Measurements from ENCODE around the gene RELB. TPM values are rescaled to one million over a fixed set of nuclear protein-coding genes. Genes with fewer than 3 reads are reported as not detected.
"Not testable (repeated sequence)": the region's sequence is repeated elsewhere in the genome, so short reads cannot be mapped to it uniquely, and the experiment has no call there.

RELB gene
- total RNA-seq, 5 donors from 2014 or later (not counting 1 experiment from before 2014, with no cell fraction given) = 29.4 to 65.5 (median 40.4) TPM

DNA sequence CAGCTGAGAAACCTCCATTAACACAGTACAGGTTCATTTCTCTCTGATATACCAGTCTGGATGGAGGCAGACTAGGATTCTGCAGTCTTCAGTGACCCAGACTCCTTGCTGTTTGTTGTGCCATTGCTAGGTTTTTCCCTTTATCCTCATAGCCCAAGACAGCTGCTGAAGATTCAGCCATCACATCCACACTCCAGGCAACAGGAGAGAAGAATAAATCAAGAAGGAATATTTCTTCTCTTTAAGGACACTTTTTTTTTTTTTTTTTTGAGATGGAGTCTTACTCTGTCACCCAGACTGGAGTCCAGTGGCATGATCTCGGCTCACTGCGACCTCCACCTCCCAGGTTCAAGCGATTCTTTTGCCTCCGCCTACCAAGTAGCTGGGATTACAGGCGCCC is 31.8 kb upstream of the RELB start:
- H3K27ac ChIP-seq (ENCODE audit: low read length) = no peak overlapping the region
- CTCF ChIA-PET = interaction anchor here in 1 of 2 donors (0.6 kb wide), 1 partner anchor 14 kb away, joined by 5 read pairs; no protein-coding TSS in a partner anchor
- H3K4me3 ChIP-seq (ENCODE audit: control insufficient read depth in 1 of 2, extremely low read depth in 1 of 2, low read length in 1 of 2) = no peak overlapping the region
- no peak for DNase-seq
- Mint-ChIP-seq H3K9me3 (no peaks in the 10 kb centered on the region), H3K36me3 (peaks cover 26% of the 10 kb centered on the region), H3K27ac (no peak overlapping the region), H3K27me3 (no peaks in the 10 kb centered on the region), H3K4me3 (no peak overlapping the region), H3K4me1 (peaks cover 2 to 7% (median 4%) of the 10 kb centered on the region in 3 donors)
- no peak for ATAC-seq (replicated peaks in 1 of 4)
- POLR2A ChIA-PET = no interaction called here
- no peaks in the 10 kb centered on the region for H3K4me1 ChIP-seq (ENCODE audit: control insufficient read depth in 1 of 2, extremely low read depth in 1 of 2, insufficient read depth in 2 of 2, low read length in 2 of 2)
- H3K27me3 ChIP-seq (replicated peaks in 1 of 2; ENCODE audit: control insufficient read depth in 2 of 2, extremely low read depth in 1 of 2, insufficient read depth in 2 of 2, low read length in 1 of 2) = no peaks in the 10 kb centered on the region
- H3K36me3 ChIP-seq (ENCODE audit: control insufficient read depth in 2 of 2, extremely low read depth in 1 of 2, insufficient read depth in 1 of 2, low read length in 1 of 2) = peaks cover 8 to 41% of the 10 kb centered on the region in 2 donors
- WGBS (ENCODE audit: insufficient coverage) = no CpG with 5 or more reads among the region's 5 CpGs
- H3K9me3 ChIP-seq = no peaks in the 10 kb centered on the region

DNA sequence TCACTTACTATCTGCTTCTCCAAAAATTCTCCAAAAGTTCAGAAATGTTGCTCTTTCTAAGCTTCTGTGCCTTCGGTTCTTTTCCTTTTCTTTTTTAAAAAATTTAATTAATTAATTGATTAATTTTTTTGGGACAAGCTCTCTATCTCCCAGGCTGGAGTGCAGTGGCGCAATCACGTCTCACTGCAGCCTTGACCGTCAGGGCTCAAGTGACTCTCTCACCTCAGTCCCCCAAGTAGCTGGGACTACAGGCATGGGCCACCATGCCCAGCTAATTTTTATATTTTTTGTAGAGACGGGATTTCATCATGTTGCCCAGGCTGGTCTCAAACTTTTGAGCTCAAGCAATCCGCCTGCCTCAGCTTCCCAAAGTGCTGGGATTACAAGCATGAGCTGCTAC is 29.8 kb upstream of the RELB start:
- H3K27me3 Mint-ChIP-seq; ATAC-seq (replicated peaks in 1 of 4); H3K27ac Mint-ChIP-seq; H3K9me3 ChIP-seq; H3K27me3 ChIP-seq (replicated peaks in 1 of 2; ENCODE audit: control insufficient read depth in 2 of 2, extremely low read depth in 1 of 2, insufficient read depth in 2 of 2, low read length in 1 of 2); H3K9me3 Mint-ChIP-seq; H3K4me1 Mint-ChIP-seq; H3K4me1 ChIP-seq (ENCODE audit: control insufficient read depth in 1 of 2, extremely low read depth in 1 of 2, insufficient read depth in 2 of 2, low read length in 2 of 2); H3K4me3 ChIP-seq (ENCODE audit: control insufficient read depth in 1 of 2, extremely low read depth in 1 of 2, low read length in 1 of 2); H3K4me3 Mint-ChIP-seq; DNase-seq; H3K27ac ChIP-seq (ENCODE audit: low read length): not testable (repeated sequence)
- H3K36me3 Mint-ChIP-seq = peaks cover 28% of the 10 kb centered on the region
- POLR2A ChIA-PET = interaction anchor here (0.6 to 0.7 kb wide), 3 partner anchors 10 to 85 kb away, joined by 3 to 7 read pairs (median 4); no protein-coding TSS in a partner anchor
- CTCF ChIA-PET = interaction anchor here in 1 of 2 donors (0.6 to 0.7 kb wide), 3 partner anchors 17 to 1798 kb away, joined by 3 to 6 read pairs (median 4); no protein-coding TSS in a partner anchor
- peaks cover 23 to 52% of the 10 kb centered on the region in 2 donors for H3K36me3 ChIP-seq (ENCODE audit: control insufficient read depth in 2 of 2, extremely low read depth in 1 of 2, insufficient read depth in 1 of 2, low read length in 1 of 2)
- 73% methylated on average over 3 of the region's 6 CpGs for WGBS (ENCODE audit: insufficient coverage)

DNA sequence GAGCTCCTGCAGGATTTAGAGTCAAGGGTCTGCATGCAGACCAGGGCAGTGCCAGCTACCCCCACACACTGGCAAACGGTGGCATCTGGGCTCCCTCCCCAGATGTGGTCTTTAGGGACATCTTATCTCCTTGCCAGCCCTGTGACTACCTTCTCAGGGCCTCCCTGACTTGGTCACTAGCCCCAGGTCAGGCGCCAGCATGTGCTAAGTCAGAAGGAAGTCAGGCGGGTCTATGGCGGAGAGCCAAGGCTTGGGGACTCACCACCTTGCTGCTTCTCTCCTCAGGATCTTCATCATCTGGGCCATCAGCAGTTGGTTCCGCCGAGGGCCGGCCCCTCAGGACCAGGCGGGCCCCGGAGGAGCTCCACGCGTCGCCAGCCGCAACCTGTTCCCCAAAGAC is 28.5 kb upstream of the RELB start:
- Histone ChIP-seq H3K4me3 (ENCODE audit: control insufficient read depth in 1 of 2, extremely low read depth in 1 of 2, low read length in 1 of 2) (no peak overlapping the region), H3K27me3 (replicated peaks in 1 of 2; ENCODE audit: control insufficient read depth in 2 of 2, extremely low read depth in 1 of 2, insufficient read depth in 2 of 2, low read length in 1 of 2) (no peaks in the 10 kb centered on the region), H3K36me3 (ENCODE audit: control insufficient read depth in 2 of 2, extremely low read depth in 1 of 2, insufficient read depth in 1 of 2, low read length in 1 of 2) (peaks cover 34 to 60% of the 10 kb centered on the region in 2 donors), H3K27ac (ENCODE audit: low read length) (no peak overlapping the region), H3K9me3 (no peaks in the 10 kb centered on the region), H3K4me1 (ENCODE audit: control insufficient read depth in 1 of 2, extremely low read depth in 1 of 2, insufficient read depth in 2 of 2, low read length in 2 of 2) (no peaks in the 10 kb centered on the region)
- H3K4me3 Mint-ChIP-seq = no peak overlapping the region
- 92% methylated on average over 13 of the region's 13 CpGs for WGBS (ENCODE audit: insufficient coverage)
- ChIA-PET CTCF (no interaction called here), POLR2A (no interaction called here)
- no peaks in the 10 kb centered on the region for H3K9me3 Mint-ChIP-seq
- ATAC-seq (replicated peaks in 1 of 4) = no peak
- H3K27ac Mint-ChIP-seq = no peak overlapping the region
- no peaks in the 10 kb centered on the region for H3K27me3 Mint-ChIP-seq
- H3K4me1 Mint-ChIP-seq = peaks cover 2 to 4% (median 3%) of the 10 kb centered on the region in 3 donors
- H3K36me3 Mint-ChIP-seq = peaks cover 37% of the 10 kb centered on the region
- no peak for DNase-seq

DNA sequence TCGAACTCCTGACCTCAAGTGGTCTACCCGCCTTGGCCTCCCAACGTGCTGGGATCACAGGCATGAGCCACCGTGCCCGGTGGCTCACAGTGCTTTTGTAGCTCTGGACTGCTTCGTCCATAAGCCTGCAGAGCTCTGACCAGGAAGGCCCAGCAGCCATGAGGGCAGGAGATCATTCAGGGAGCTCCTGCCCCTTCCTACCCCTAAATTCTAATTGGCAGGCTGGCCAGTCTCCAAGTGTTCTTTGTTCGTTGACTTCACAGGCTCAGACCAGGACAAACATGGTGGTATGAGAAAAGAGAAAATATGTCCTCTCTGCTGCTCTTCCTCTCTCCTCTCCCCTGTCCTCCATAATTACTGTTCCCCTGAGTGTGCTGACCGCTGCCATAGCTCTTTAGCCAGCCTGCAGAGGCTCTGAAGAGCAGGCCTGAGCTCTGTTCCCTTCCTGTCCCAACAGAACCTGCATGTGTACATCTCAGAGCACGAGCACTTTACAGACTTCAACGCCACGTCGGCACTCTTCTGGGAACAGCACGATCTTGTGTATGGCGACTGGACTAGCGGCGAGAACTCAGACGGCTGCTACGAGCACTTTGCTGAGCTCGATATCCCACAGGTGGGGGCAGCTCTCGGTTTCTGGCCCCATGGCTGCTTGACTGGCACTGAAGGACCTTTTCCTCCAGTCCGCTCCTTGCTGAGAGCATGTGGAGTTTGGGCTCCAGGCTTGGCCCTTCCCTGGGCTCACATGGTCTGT is 27.1 kb upstream of the RELB start:
- Histone ChIP-seq H3K4me3 (ENCODE audit: control insufficient read depth in 1 of 2, extremely low read depth in 1 of 2, low read length in 1 of 2) (no peak overlapping the region), H3K4me1 (ENCODE audit: control insufficient read depth in 1 of 2, extremely low read depth in 1 of 2, insufficient read depth in 2 of 2, low read length in 2 of 2) (no peaks in the 10 kb centered on the region), H3K36me3 (ENCODE audit: control insufficient read depth in 2 of 2, extremely low read depth in 1 of 2, insufficient read depth in 1 of 2, low read length in 1 of 2) (peaks cover 30 to 65% of the 10 kb centered on the region in 2 donors), H3K27me3 (replicated peaks in 1 of 2; ENCODE audit: control insufficient read depth in 2 of 2, extremely low read depth in 1 of 2, insufficient read depth in 2 of 2, low read length in 1 of 2) (no peaks in the 10 kb centered on the region), H3K27ac (ENCODE audit: low read length) (no peak overlapping the region), H3K9me3 (no peaks in the 10 kb centered on the region)
- Mint-ChIP-seq H3K9me3 (no peaks in the 10 kb centered on the region), H3K4me3 (no peak overlapping the region), H3K27ac (no peak overlapping the region), H3K27me3 (no peaks in the 10 kb centered on the region), H3K36me3 (peaks cover 33% of the 10 kb centered on the region), H3K4me1 (peaks cover 0 to 2% (median 0%) of the 10 kb centered on the region in 3 donors)
- CTCF ChIA-PET = interaction anchor here in 1 of 2 donors (1.5 kb wide), 1 partner anchor 11 kb away, joined by 4 read pairs; no protein-coding TSS in a partner anchor
- POLR2A ChIA-PET = interaction anchor here in 1 of 2 donors (0.5 kb wide), 1 partner anchor 1554 kb away, joined by 4 read pairs; no protein-coding TSS in a partner anchor
- no peak for DNase-seq
- 96% methylated on average over 18 of the region's 21 CpGs for WGBS (ENCODE audit: insufficient coverage)
- no peak for ATAC-seq (replicated peaks in 1 of 4)

DNA sequence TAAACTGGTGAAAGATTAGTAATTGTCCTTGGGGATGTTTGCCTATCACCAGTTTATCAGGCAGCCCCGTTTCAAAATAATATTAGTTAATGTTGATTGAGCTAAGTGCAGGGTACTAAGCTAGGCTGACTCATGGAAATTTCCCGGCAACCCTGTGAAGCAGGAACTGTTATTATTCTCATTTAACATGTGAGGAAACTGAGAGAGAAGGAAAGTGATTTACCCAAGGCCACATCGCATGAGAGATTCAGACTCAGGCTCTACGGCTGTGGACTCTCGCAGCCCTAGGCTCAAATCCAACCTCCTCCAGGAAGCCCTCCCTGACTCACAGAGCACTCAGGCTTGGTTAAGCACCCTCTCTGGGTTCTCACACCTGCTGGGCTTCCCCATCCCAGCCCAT is 26.4 kb upstream of the RELB start:
- peaks cover 30 to 69% of the 10 kb centered on the region in 2 donors for H3K36me3 ChIP-seq (ENCODE audit: control insufficient read depth in 2 of 2, extremely low read depth in 1 of 2, insufficient read depth in 1 of 2, low read length in 1 of 2)
- H3K27ac Mint-ChIP-seq = no peak overlapping the region
- H3K36me3 Mint-ChIP-seq = peaks cover 39% of the 10 kb centered on the region
- DNase-seq = no peak
- no peak overlapping the region for H3K27ac ChIP-seq (ENCODE audit: low read length)
- POLR2A ChIA-PET = interaction anchor here in 1 of 2 donors (0.5 to 0.6 kb wide), 2 partner anchors 93 to 1555 kb away, joined by 4 to 5 read pairs; no protein-coding TSS in a partner anchor
- H3K9me3 Mint-ChIP-seq = no peaks in the 10 kb centered on the region
- ATAC-seq (replicated peaks in 1 of 4) = no peak
- H3K4me3 ChIP-seq (ENCODE audit: control insufficient read depth in 1 of 2, extremely low read depth in 1 of 2, low read length in 1 of 2) = no peak overlapping the region
- no peaks in the 10 kb centered on the region for H3K4me1 Mint-ChIP-seq
- CTCF ChIA-PET = interaction anchor here in 1 of 2 donors (1.5 kb wide), 1 partner anchor 12 kb away, joined by 4 read pairs; no protein-coding TSS in a partner anchor
- H3K9me3 ChIP-seq = no peaks in the 10 kb centered on the region
- H3K27me3 Mint-ChIP-seq = no peaks in the 10 kb centered on the region
- no peaks in the 10 kb centered on the region for H3K4me1 ChIP-seq (ENCODE audit: control insufficient read depth in 1 of 2, extremely low read depth in 1 of 2, insufficient read depth in 2 of 2, low read length in 2 of 2)
- H3K27me3 ChIP-seq (replicated peaks in 1 of 2; ENCODE audit: control insufficient read depth in 2 of 2, extremely low read depth in 1 of 2, insufficient read depth in 2 of 2, low read length in 1 of 2) = no peaks in the 10 kb centered on the region
- 95% methylated on average over 4 of the region's 5 CpGs for WGBS (ENCODE audit: insufficient coverage)
- no peak overlapping the region for H3K4me3 Mint-ChIP-seq

DNA sequence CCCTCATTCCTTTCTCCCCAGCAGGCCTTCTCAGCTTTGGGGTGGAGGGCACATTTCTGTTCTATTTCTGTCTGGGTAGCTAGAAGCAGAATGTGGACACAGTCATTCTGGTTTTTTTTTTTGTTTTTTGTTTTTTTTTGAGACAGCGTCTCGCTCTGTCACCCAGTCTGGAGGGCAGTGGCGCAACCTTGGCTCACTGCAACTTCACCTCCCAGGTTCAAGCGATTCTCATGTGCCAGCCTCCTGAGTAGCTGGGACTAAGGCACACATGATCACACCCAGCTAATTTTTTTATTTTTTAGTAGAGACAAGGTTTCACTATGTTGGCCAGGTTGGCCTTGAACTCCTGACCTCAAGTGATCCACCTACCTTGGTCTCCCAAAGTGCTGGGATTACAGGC is 25.8 kb upstream of the RELB start:
- no CpG with 5 or more reads among the region's 4 CpGs for WGBS (ENCODE audit: insufficient coverage)
- Histone ChIP-seq H3K4me1 (ENCODE audit: control insufficient read depth in 1 of 2, extremely low read depth in 1 of 2, insufficient read depth in 2 of 2, low read length in 2 of 2) (no peaks in the 10 kb centered on the region), H3K27me3 (replicated peaks in 1 of 2; ENCODE audit: control insufficient read depth in 2 of 2, extremely low read depth in 1 of 2, insufficient read depth in 2 of 2, low read length in 1 of 2) (no peaks in the 10 kb centered on the region), H3K36me3 (ENCODE audit: control insufficient read depth in 2 of 2, extremely low read depth in 1 of 2, insufficient read depth in 1 of 2, low read length in 1 of 2) (peaks cover 30 to 71% of the 10 kb centered on the region in 2 donors), H3K27ac (ENCODE audit: low read length) (no peak overlapping the region), H3K9me3 (no peaks in the 10 kb centered on the region), H3K4me3 (ENCODE audit: control insufficient read depth in 1 of 2, extremely low read depth in 1 of 2, low read length in 1 of 2) (no peak overlapping the region)
- Mint-ChIP-seq H3K4me3 (no peak overlapping the region), H3K9me3 (no peaks in the 10 kb centered on the region), H3K27ac (no peak overlapping the region), H3K4me1 (no peaks in the 10 kb centered on the region), H3K27me3 (no peaks in the 10 kb centered on the region), H3K36me3 (peaks cover 37% of the 10 kb centered on the region)
- DNase-seq (no peak), ATAC-seq (replicated peaks in 1 of 4) (no peak)
- ChIA-PET POLR2A (interaction anchor here in 1 of 2 donors (0.6 kb wide), 1 partner anchor 92 kb away, joined by 5 read pairs; no protein-coding TSS in a partner anchor), CTCF (no interaction called here)
